OCI-LY7 (cell line): ENCODE measurements around the gene PPAN.

ENCODE experiments used
- EZH2phosphoT487 ChIP-seq: fragments of 200-600 bp; sonication (generic); IDR thresholded peaks from 2 replicates; pipeline ENCODE4 v1.6.1; 2018; ENCODE audit warnings: low read depth, borderline replicate concordance, mild to moderate bottlenecking, mixed run types, antibody characterized with exemption, low read length, moderate library complexity, mixed read lengths
- TF ChIP-seq, protein P1 (sequence below): fragments of 200-600 bp; sonication (generic); conservative IDR thresholded peaks from 2 replicates; pipeline ENCODE4 v1.5.1; 2014; ENCODE audit warnings: mild to moderate bottlenecking, antibody characterized with exemption, low read length, moderate library complexity, mixed read lengths

DNA sequence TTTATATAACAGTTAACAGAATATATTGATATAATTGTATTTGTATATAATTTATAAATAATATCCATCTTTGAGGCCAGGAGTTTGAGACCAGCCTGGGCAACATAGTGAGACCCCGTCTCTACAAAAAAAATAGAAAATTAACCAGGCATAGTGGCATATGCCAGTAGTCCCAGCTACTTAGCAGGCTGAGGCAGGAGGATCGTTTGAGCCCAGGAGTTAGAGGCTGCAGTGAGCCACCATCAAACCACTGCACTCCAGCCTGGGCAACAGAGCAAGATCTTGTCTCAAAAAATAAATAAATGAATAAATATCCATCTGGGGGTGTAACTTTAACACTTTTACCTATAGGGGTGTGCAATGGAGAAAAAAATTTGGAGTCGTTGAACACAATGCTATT, 21.4 kb upstream of the PPAN start:
- TF ChIP-seq, protein P1, sequence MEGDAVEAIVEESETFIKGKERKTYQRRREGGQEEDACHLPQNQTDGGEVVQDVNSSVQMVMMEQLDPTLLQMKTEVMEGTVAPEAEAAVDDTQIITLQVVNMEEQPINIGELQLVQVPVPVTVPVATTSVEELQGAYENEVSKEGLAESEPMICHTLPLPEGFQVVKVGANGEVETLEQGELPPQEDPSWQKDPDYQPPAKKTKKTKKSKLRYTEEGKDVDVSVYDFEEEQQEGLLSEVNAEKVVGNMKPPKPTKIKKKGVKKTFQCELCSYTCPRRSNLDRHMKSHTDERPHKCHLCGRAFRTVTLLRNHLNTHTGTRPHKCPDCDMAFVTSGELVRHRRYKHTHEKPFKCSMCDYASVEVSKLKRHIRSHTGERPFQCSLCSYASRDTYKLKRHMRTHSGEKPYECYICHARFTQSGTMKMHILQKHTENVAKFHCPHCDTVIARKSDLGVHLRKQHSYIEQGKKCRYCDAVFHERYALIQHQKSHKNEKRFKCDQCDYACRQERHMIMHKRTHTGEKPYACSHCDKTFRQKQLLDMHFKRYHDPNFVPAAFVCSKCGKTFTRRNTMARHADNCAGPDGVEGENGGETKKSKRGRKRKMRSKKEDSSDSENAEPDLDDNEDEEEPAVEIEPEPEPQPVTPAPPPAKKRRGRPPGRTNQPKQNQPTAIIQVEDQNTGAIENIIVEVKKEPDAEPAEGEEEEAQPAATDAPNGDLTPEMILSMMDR: no peak
- no peak for TF ChIP-seq EZH2phosphoT487
